NB4 (cell line): Measurements from ENCODE around the gene KDM5D.

Source experiments
- CTCF ChIP-seq: IDR thresholded peaks from one replicate; pipeline ENCODE4 v1.5.1; 2012; ENCODE audit warnings: low read depth, low read length
- MAX ChIP-seq: IDR thresholded peaks from 2 replicates; pipeline ENCODE4 v1.6.1; 2011; ENCODE audit warnings: low read depth, low read length
- MYC ChIP-seq: IDR thresholded peaks from 2 replicates; pipeline ENCODE4 v1.6.1; 2011; ENCODE audit warnings: low read depth, low read length
- POLR2A ChIP-seq: IDR thresholded peaks from 2 replicates; pipeline ENCODE4 v1.6.1; 2011; ENCODE audit warnings: mild to moderate bottlenecking; ENCODE audit not compliant: insufficient read length; ENCODE audit errors: extremely low read depth

- TF ChIP-seq CTCF (no peak), POLR2A (no peak), MYC (no peak), MAX (no peak)
These were observed 63.7 kb downstream of the KDM5D start for GRCh38 chrY:19680821-19681220.
